ENCODE measurements around the gene DNAH14.
"Not testable (repeated sequence)": the region's sequence is repeated elsewhere in the genome, so short reads cannot be mapped to it uniquely, and the experiment has no call there.

Gene DNAH14

DNA sequence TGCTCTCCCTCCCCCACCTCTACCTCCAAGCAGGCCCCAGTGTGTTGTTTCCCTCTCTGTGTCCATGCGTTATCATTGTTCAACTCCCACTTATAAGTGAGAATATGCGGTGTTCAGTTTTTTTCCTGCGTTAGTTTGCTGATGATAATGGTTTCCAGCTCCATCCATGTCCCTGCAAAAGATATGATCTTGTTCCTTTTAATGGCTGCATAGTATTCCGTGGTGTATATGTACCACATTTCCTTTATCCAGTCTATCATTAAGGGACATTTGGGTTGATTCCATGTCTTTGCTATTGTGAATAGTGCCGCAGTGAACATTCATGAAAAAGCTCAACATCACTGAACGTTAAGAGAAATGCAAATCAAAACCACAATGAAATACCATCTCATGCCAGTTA lies 58.6 kb downstream of the DNAH14 start:
- in situ Hi-C loops (cut with HindIII; ENCODE audit: low pct_unique_long_range_greater_than_20kb, low sequenced_read_pairs) = no loop called here
- no peak for DNase-seq (ENCODE audit: low read depth in 1 of 2, low spot score in 1 of 2)
- TF ChIP-seq JUND (IDR thresholded peaks at IDR 0.05; ENCODE audit: low read depth) = no peak

DNA sequence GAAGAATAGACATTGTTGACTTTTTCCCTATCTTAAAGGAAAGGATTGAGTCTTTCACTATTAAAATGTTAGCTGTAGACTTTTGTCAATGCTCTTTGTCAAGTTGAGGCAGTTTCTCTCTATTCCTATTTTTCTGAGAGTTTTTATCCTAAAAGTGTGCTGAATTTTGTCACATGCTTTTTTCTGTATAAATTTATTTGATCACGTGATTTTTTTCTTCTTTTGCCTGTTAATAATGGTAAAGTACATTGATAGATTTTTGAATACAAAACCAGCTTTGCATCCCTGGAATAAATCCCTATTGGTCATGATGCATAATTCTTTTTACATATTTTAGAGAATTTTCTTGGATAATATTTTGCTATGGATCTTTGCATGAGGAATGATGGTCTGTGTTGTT lies 60.1 kb downstream of the DNAH14 start:
- no peak for DNase-seq (ENCODE audit: low read depth in 1 of 2, low spot score in 1 of 2)
- in situ Hi-C loops (cut with HindIII; ENCODE audit: low pct_unique_long_range_greater_than_20kb, low sequenced_read_pairs) = no loop called here
- TF ChIP-seq JUND (IDR thresholded peaks at IDR 0.05; ENCODE audit: low read depth) = no peak

DNA sequence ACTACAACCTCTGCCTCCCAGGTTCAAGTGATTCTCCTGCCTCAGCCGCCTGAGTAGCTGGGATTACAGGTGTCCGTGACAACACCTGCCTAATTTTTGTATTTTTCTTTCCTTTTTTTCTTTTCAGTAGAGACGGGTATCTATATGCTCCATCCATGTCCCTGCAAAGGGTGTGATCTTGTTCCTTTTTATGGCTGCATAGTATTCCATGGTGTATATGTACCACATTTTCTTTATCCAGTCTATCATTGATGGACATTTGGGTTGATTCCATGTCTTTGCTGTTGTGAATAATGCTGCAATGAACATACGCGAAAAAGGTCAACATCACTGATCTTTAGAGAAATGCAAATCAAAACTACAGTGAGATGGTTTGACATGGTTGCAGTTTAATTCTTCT lies 62.1 kb downstream of the DNAH14 start:
- DNase-seq (ENCODE audit: low read depth in 1 of 2, low spot score in 1 of 2); in situ Hi-C loops (cut with HindIII; ENCODE audit: low pct_unique_long_range_greater_than_20kb, low sequenced_read_pairs): not testable (repeated sequence)

DNA sequence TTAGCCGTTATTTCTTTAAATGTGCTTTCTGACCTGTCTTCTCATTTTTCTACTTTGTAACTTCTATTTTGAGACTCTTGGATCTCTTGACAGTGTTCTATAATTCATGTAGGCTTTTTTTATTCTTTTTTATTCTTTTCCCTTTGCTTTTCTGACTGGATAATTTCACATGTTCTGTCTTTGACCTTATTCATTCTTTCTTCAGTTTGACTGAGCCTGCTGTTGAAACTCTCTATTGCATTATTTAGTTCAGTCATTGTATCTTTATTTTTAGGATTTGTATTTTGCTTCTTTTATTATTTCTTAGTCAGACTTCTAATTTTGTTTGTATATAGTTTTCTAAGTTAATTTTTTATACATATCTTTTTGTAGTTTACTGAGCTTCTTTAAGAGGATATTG lies 66.1 kb downstream of the DNAH14 start:
- DNase-seq (ENCODE audit: low read depth in 1 of 2, low spot score in 1 of 2) = no peak
- in situ Hi-C loops (cut with HindIII; ENCODE audit: low pct_unique_long_range_greater_than_20kb, low sequenced_read_pairs) = no loop called here
- TF ChIP-seq JUND (IDR thresholded peaks at IDR 0.05; ENCODE audit: low read depth) = no peak

DNA sequence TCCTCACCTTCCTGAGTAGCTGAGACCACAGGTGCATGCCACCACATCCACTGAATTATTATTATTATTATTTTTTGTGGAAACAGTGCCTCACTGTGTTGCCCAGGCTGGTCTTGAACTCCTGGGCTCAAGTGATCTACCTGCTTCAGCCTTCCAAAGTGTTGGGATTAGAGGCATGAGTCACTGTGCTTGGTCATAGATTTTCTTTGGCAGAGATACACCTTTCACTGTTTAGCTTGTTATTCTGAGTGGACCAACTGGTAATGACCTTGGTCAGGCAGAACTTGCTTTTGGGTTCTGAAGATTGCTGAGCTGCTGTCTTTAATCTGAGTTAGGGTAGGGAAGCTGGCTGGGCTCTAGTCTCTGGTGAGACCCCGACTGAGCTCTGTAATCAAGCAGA lies 66.8 kb downstream of the DNAH14 start:
- in situ Hi-C loops (cut with HindIII; ENCODE audit: low pct_unique_long_range_greater_than_20kb, low sequenced_read_pairs) = no loop called here
- TF ChIP-seq JUND (IDR thresholded peaks at IDR 0.05; ENCODE audit: low read depth) = no peak
- no peak for DNase-seq (ENCODE audit: low read depth in 1 of 2, low spot score in 1 of 2)

DNA sequence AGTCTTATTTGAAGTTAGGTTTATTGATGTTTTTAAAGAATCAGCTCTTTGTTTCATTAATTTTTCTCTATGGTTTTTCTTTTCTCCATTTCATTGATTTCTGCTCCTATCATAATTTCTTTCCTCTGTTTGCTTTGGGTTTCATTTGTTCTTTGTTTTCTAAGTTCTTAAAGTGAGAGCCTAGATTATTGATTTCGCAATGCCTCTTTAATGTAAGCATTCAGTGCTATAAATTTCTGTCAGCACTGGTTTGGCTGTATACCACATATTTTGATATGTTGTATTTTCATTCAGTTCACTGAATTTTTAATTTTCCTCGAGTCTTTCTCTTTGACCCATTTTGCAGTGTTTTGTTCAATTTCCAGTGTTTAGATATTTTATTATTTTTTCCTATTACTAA lies 68.7 kb downstream of the DNAH14 start:
- no peak for TF ChIP-seq JUND (IDR thresholded peaks at IDR 0.05; ENCODE audit: low read depth)
- in situ Hi-C loops (cut with HindIII; ENCODE audit: low pct_unique_long_range_greater_than_20kb, low sequenced_read_pairs) = no loop called here
- DNase-seq (ENCODE audit: low read depth in 1 of 2, low spot score in 1 of 2) = no peak

DNA sequence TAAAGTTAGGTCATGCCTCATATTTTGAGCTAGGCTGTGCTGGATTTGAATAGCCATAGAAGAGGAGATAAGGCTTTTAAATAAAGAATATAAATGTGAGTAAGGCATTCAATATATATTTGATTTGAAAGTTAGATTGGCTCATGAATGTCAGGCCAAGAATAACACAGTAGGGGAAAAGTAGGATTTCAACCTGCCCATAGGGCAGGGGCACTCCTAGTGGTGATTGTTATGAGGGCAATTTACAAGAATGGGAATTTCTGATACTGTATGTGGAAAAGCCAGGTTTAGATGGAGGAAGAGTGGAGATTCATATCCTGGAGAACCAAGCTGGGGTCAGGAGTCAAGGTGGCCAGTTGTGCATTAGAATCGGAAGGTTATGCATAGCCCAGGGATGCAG lies 74.9 kb downstream of the DNAH14 start:
- in situ Hi-C loops (cut with HindIII; ENCODE audit: low pct_unique_long_range_greater_than_20kb, low sequenced_read_pairs) = no loop called here
- no peak for TF ChIP-seq JUND (IDR thresholded peaks at IDR 0.05; ENCODE audit: low read depth)
- DNase-seq (ENCODE audit: low read depth in 1 of 2, low spot score in 1 of 2) = no peak

DNA sequence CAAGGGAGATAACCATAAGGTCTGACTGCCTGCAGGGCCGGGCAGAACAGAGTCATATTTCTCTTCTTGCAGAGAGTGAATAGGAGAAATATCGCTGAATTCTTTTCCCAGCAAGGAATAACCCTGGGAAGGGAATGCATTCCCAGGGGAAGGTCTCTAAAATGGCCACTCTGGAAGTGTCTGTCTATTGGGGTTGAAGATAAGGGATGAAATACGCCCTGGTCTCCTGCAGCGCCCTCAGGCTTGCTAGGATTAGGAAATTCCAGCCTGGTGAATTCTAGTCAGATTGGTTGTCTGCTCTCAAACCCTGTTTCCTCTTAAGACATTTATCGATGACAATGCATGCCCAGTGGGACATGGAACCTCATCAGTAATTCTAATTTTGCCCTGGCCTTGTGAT lies 76.9 kb downstream of the DNAH14 start:
- DNase-seq (ENCODE audit: low read depth in 1 of 2, low spot score in 1 of 2); in situ Hi-C loops (cut with HindIII; ENCODE audit: low pct_unique_long_range_greater_than_20kb, low sequenced_read_pairs): not testable (repeated sequence)

DNA sequence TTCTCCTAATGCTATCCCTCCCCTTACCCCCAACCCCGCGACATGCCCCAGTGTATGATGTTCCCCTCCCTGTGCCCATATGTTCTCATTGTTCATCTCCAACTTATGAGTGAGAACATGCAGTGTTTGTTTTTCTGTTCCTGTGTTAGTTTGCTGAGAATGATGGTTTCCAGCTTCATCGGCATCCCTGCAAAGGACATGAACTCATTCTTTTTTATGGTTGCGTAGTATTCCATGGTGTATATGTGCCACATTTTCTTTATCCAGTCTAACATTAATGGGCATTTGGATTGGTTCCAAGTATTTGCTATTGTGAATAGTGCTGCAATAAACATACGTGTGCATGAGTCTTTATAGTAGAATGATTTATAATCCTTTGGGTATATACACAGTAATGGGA lies 78.6 kb downstream of the DNAH14 start:
- DNase-seq (ENCODE audit: low read depth in 1 of 2, low spot score in 1 of 2); in situ Hi-C loops (cut with HindIII; ENCODE audit: low pct_unique_long_range_greater_than_20kb, low sequenced_read_pairs): not testable (repeated sequence)

DNA sequence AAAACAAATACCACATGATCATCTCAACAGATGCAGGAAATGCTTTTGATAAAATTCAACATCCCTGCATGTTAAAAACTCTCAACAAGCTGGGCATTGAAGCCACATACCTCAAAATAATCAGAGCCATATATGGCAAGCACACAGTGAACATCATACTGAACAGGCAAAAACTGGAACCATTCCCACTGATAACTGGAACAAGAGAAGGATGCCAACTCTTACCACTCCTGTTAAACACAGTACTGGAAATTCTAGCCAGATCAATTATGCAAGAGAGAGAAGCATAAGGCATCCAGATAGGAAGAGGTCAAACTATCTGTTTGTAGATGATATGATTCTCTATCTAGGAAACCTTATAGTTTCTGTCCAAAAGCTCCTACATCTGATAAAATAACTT lies 91.6 kb downstream of the DNAH14 start:
- in situ Hi-C loops (cut with HindIII; ENCODE audit: low pct_unique_long_range_greater_than_20kb, low sequenced_read_pairs) = no loop called here
- no peak for DNase-seq (ENCODE audit: low read depth in 1 of 2, low spot score in 1 of 2)
- no peak for TF ChIP-seq JUND (IDR thresholded peaks at IDR 0.05; ENCODE audit: low read depth)

DNA sequence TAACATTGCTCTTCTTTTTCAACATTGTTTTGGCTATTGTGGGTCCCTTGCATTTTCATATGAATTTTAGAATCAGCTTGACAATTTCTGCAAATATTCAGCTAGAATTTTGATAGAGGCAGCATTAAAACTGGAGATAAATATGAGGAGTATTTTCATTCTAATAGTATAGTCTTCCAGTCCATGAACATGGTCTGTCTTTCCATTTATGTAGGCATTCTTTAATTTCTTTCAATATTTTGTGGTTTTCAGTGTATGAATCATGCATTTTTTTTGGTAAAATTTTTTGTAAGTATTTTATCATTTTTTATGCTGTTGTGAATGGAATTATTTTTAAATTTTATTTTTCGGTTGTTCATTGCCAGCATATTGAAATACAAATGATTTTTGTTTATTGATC lies 97.2 kb downstream of the DNAH14 start:
- DNase-seq (ENCODE audit: low read depth in 1 of 2, low spot score in 1 of 2) = no peak
- in situ Hi-C loops (cut with HindIII; ENCODE audit: low pct_unique_long_range_greater_than_20kb, low sequenced_read_pairs) = no loop called here
- TF ChIP-seq JUND (IDR thresholded peaks at IDR 0.05; ENCODE audit: low read depth) = no peak

DNA sequence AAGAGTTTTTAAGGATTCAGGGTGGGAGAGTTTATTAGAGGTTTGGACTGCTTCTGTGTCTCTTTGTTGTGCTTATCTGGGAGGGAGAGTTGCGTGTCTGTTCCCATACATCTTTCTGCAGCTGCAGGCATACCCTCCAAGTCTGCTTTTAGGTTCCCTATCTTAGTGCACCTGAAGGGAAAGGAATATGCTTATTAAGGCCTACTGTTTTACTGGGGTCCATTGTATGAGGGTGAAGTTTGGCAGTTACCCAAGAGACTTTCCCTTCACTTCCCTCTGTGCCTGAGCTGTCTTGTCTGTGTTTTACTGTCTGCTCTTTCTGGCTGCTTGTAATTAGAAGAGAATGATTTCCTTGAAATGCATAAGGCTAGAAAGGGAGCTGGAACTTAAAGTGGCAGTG lies 107.0 kb downstream of the DNAH14 start:
- DNase-seq (ENCODE audit: low read depth in 1 of 2, low spot score in 1 of 2); in situ Hi-C loops (cut with HindIII; ENCODE audit: low pct_unique_long_range_greater_than_20kb, low sequenced_read_pairs): not testable (repeated sequence)

DNA sequence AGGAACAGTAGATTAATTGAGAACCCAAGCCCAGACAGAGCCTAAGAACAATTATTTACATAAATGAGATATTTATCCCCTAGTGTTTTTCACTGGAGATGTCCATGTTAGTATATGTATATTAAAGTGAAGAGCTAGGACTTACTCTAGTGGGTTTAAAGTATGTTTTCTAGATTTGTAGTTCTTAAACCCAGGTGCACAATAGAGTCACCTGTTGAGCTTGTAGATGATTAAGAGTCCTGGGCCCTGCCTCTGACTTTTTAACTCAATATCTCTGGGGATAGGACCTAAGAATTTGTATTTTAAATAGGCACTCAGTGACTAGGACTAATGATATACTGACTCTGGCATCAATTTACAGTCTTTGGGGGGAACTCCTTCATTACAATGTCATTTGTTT lies 112.8 kb downstream of the DNAH14 start:
- DNase-seq (ENCODE audit: low read depth in 1 of 2, low spot score in 1 of 2) = no peak
- no peak for TF ChIP-seq JUND (IDR thresholded peaks at IDR 0.05; ENCODE audit: low read depth)
- in situ Hi-C loops (cut with HindIII; ENCODE audit: low pct_unique_long_range_greater_than_20kb, low sequenced_read_pairs) = no loop called here

DNA sequence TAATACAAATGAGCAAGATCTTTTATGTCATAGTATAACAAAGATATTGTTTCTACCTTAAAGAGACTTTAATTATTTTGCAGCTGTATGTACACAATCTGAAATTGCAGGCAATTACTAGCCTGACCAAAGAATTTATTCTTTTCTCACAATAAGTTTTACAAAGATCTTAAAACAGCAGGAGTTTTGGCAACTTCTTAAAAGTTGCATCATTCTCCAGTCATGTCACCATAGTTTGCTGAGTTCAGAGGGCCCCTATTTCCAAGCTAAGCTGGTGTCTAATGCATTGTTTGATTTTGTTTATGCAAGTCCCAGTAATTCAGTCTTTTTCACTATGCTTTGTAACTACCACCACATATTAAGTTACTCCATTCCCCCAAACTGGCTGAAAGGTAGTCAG lies 114.8 kb downstream of the DNAH14 start:
- no peak for TF ChIP-seq JUND (IDR thresholded peaks at IDR 0.05; ENCODE audit: low read depth)
- no peak for DNase-seq (ENCODE audit: low read depth in 1 of 2, low spot score in 1 of 2)
- in situ Hi-C loops (cut with HindIII; ENCODE audit: low pct_unique_long_range_greater_than_20kb, low sequenced_read_pairs) = no loop called here

DNA sequence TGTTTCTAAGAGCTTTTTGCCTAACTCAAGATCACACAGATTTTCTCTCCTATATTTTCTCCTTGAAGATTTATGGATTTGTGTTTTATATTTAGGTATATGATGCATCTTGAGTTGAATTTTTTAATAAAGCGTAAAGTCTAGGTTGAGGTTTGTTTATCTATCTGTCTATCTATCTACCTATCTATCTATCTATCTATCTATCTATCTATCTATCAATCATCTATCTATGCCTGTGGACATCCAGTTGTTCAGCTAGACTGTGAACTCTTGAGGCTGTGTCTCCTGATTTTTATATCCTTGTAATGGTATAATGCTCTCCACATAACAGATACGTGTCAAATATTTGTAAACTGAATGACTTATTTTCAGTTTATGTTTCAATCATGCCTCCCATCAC lies 120.1 kb downstream of the DNAH14 start:
- no peak for TF ChIP-seq JUND (IDR thresholded peaks at IDR 0.05; ENCODE audit: low read depth)
- in situ Hi-C loops (cut with HindIII; ENCODE audit: low pct_unique_long_range_greater_than_20kb, low sequenced_read_pairs) = no loop called here
- no peak for DNase-seq (ENCODE audit: low read depth in 1 of 2, low spot score in 1 of 2)
